Measurements from ENCODE around the gene THSD4.

DNA sequence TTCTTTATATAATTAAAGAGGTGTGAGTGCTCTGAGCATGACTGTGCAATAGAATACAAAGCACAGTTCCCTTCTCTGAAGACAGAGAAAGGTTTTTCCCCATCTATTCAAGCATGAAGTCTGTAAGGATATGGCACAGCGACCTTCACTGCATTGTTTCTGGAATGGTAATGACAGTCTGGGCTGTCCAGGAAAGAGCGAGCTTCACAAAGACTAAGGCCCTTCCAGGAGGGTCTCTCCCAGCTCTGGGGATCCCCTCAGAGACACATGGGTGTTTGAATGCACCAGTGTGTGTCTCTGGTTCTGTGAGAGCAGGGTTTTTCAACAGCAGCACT, 515.2 kb downstream of the THSD4 start:
- no peak for TF ChIP-seq RAD21 (IDR thresholded peaks at IDR 0.05; ENCODE audit: low read length)
- TF ChIP-seq, protein P1, sequence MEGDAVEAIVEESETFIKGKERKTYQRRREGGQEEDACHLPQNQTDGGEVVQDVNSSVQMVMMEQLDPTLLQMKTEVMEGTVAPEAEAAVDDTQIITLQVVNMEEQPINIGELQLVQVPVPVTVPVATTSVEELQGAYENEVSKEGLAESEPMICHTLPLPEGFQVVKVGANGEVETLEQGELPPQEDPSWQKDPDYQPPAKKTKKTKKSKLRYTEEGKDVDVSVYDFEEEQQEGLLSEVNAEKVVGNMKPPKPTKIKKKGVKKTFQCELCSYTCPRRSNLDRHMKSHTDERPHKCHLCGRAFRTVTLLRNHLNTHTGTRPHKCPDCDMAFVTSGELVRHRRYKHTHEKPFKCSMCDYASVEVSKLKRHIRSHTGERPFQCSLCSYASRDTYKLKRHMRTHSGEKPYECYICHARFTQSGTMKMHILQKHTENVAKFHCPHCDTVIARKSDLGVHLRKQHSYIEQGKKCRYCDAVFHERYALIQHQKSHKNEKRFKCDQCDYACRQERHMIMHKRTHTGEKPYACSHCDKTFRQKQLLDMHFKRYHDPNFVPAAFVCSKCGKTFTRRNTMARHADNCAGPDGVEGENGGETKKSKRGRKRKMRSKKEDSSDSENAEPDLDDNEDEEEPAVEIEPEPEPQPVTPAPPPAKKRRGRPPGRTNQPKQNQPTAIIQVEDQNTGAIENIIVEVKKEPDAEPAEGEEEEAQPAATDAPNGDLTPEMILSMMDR (conservative IDR thresholded peaks at IDR 0.05; ENCODE audit: low read depth, low read length): no peak
- TF ChIP-seq MXI1 (IDR thresholded peaks at IDR 0.05; ENCODE audit: borderline replicate concordance, low read depth, low read length): no peak

Measured in IMR-90 (cell line).